Activated CD8-positive, alpha-beta memory T cell treated with anti-CD3 and anti-CD28 coated beads for 48 hours (primary cell): ENCODE data around the gene POU6F2.
"Not testable (repeated sequence)": the region's sequence is repeated elsewhere in the genome, so short reads cannot be mapped to it uniquely, and the experiment has no call there.

ENCODE experiments used
- DNase-seq, 3 experiments: peaks; one replicate each; pipeline ENCODE4 v3.0.0-alpha.2; 2020; ENCODE audit warnings: low read depth in 2 of 3, low spot score in 2 of 3

Gene POU6F2

DNA sequence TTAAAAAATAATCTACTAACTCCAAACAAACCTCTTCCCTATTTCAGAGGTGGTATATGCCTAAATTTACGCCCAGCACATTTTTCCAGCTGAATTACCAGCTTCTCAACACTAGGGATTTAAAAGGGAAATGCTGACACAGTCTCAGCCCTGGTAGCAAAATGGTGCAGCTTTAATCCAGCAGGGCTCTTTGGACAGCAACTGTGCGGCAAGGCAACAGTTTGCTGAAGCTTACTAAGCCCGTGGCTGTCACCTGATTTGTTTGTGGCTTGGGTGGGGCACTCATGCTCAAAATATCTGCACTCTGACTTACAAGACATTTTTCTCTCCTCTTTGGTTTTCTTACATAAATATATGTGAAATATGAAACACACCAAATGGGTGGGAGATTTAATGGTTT is 206.7 kb downstream of the POU6F2 start:
- no peak for DNase-seq

DNA sequence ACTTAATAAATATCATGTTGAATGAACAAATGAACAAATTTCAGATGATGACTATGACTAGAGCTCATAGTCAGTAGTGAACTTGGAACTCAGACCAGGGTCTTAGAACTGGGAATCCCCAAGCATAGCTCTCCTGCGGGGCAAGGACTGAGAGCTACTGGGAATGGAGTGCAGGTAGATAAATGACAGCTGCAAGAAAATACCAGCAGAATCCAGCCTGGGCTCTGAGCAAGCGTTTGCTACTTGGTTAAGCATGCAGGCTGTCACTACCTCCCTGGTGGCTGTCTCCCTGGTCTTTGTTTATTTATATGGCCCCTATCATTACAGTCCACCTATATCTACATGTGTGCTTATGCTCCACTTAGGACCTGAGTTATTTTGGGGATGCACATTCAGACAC is 208.4 kb downstream of the POU6F2 start:
- no peak for DNase-seq

DNA sequence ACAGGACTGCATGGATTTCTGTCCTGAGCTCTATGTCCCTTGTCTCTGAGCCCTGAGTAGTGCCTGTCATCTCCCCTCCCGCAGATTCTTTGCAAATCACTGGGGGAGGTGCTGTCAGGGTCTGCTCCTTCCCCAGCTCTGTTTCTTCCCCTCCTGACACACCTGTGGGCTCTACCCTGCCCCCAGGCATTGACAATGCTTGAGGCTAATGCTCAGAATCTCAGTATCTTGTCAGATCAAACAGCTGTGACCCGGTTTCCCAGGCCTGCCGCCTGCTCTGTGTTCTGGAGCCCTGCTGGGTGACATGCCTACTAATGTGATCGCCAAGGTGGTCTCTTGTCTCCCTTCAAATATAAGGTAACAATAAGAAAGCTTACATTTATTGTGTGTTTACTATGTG is 209.0 kb downstream of the POU6F2 start:
- DNase-seq, result no peak

DNA sequence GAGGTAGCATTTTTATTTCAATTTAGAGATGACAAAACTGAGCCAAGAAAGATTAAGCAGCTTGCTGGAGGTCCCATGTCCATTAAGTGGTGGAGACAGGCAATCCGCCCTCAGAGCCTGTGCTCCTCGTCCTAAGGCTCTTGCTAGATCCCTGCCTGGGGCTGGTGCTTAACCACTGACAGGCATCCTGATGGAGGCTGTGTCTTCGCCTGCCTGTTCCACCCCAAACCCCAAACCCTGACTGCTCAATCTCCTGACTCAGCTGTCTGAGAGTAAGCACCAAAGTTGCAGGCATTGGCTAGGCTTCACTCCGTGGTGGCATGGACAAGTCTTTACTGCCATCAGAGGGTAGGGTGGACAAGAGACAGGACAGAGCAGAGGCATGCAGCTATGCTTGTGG is 209.4 kb downstream of the POU6F2 start:
- DNase-seq, result no peak

DNA sequence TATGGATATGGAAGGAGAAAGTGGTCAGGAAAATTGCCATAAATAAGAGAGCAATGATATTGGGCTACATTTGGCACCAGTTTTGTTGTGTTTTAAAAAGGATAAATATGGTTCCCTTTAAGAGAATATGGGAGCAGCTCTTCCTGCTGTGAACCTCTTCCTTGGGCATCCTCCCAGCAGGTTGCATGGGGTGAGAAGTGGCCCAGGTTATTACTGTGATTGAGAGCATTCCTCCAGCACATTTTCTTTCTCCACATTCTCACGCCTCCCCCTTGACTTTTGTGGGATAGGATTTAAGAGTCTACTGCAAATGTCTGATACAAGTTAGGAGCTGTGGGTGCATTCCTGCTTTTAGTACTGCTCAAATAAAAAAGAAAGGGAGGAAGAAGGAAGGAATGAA is 214.8 kb downstream of the POU6F2 start:
- DNase-seq, result no peak

DNA sequence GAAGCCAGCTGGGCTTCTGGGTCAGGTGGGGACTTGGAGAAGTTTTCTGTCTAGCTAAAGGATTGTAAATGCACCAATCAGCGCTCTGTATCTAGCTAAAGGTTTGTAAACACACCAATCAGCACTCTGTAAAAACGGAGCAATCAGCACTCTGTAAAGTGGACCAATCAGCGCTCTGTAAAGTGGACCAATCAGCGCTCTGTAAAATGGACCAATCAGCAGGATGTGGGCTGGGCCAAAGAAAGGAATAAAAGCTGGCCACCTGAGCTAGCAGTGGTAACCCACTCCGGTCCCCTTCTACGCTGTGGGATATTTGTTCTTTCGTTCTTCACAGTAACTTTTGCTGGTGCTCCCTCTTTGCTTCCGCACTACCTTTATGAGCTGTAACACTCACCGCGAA is 216.7 kb downstream of the POU6F2 start:
- DNase-seq, result not testable (repeated sequence)

DNA sequence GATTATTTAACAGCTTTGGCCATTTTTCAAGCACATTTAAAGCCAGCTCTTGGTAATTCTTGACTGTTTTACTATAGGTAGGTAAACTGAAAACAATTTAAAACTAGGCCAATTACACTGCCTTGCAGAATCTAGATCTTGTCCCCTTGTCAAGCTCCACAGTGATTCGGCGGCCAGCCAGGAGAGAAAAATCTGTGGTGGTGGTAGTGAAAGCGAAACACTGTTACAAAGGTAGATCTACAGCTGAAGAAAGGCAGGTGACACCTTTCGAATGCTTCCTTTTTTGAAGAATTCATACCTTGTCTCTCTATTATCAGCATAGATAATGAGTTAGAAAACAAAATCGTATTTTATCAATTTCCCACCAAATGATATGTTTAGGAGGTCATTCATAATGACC is 218.3 kb downstream of the POU6F2 start:
- no peak for DNase-seq

DNA sequence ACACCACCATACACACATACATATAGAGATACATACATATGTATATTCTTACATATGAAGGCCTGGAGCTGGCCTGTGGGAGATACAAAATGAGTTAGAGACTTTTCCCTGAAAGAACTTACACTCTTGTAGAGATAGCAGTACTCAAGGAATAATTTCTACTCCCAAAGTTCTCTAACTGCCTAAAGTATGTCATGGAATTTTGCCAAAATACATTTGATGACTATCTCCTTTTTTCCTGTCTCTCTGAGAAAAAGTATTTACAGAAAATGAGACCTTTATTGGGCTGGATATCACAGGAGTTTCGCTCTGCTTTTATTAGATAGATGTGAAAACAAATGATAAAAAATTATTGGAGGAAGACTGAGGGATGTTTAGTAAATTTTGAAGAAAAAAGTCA is 220.1 kb downstream of the POU6F2 start:
- no peak for DNase-seq

DNA sequence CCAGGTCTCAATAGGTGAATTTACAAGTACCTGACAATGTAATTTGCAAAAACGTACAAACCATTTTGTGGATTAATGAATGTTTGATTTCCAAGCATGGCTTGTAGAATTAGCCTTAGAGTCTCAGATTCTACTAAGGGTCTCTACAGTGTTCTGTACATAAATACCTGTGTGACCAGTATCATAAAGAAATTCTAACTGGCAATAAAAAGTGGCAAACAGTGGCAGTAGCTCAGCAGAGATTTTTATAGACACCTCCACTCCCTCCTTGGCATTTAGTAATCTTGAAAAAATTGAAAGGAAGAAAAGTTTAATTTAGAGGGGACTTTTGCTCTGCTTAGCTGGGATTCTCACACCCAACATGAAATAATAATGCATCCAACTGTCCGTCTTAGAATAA is 220.8 kb downstream of the POU6F2 start:
- no peak for DNase-seq

DNA sequence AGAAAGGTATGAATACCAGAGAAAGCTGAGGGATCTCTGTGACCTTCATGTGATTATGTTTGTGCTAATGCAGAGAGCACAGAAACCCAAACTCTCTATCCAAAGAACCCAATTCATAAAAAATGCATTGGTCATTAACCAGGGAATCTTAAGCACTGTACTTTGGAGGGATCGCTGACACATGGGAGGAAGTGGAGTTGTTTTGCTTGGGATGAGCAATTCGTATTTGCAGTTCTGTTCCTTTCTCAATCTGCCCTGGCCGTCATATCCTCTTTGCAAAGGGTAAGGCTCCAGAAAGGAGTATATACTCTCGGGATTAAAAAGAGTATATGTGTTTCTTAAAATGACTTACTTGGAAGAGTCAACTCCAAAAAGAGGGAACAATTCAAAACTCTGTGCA is 221.3 kb downstream of the POU6F2 start:
- DNase-seq, result no peak

DNA sequence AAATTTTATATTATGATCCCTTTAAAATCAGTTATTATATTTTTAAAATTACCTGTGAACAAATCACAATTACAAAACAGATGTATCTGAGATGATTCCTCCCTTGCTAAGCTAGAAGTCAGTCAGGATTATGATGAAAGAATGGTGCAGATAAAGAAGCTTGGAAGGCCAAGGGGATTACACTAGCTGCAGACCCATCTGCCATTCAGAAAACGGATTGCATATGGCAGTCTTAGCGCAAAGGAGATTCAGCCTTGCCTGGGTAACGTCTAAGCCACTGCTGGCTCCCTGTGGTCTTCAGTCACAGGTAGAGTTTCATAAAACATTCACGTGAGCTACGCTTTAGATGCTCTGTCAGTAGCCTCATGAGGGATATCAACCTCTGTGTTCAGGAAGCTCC is 222.2 kb downstream of the POU6F2 start:
- no peak for DNase-seq

DNA sequence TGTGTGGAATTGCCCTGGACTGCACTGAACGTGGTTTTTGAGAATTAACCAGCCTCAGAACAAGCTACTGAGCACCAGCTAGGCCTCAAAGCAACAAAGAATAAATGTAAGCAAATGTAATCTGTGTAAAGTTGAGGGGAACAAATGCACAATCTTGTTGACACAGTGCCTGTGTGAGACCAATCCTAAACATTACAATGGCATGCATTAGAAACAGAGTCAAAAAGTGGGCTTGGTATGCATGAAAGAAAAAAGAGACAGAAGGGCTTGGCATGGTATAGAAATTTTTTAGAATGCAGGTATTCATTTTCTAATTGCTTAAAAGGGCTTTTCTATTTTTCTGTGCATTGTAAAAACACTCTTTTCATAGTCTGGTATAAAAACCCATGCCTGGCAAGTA is 224.3 kb downstream of the POU6F2 start:
- no peak for DNase-seq

DNA sequence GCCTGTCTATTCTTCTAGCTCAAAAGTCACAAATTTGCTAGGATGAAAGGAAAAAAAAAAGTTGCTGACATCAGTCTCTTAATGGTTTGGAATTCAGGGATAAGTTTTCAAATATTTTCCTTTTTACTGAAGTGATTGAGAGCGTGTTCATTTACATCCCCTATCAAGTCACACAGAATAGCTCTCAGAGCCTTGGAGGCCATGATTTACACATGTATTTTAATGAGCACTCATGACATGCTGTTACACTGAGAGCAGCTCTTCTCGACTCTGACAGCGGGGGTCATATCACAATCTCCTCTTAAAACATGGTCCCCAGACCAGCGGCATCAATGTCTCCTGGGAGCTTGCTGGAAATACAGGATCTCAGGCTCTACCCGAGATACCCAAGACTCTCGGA is 232.7 kb downstream of the POU6F2 start:
- DNase-seq, result no peak

DNA sequence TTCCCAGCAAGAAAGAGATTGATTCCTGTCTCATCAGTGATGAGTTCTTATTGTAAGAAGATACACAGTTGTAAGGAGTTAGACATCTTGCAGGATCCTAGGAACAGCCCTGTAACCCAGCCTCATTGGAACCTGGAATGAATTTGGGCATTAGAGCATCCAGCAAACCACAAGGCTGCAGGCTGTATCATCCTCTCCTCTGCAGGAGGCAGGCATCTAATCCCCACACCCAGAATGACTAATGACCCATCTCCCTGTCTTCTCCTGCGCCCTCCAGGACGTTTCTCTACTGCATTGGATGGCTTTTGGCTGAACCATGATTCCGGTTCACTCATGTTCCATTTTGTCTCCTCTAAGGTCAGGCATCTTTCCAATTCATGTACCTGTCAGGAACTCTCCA is 233.9 kb downstream of the POU6F2 start:
- DNase-seq, result no peak

DNA sequence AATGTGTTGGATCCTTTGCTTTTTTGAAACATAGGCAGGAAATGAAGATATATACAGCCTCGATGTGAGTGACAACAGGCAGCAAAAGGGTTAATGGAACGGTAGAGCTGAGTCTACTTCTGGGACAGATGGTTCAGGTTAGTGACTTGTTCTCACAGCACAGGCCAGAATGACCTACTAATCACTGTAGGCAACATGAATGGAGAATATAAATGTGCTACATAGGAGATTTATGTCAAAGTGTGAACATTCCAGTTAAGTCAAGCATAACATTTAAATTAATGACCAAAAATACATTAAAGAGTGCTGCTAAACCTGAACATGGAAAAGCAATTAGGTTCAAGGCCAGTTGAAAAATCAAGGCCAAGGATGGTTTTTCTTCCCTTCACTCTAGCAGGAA is 235.2 kb downstream of the POU6F2 start:
- DNase-seq, result no peak

DNA sequence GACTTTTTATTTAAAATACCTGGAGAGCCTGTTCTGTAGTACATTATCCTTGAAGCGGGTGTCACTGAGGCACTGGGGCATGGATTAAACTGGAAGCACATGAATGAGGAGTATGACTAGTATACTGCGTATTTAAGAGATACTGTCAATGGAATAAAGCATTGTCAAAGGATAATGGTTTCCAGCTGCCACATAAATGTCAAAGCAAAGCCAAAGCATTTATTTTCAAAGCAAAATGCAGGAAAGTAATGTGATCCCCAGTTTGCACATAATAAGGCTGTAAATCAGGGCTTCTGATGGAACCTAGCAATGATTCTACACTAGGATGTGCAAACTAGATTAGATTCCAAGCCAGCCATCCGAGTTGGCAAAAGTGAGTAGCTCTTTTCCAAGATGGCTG is 240.1 kb downstream of the POU6F2 start:
- no peak for DNase-seq

DNA sequence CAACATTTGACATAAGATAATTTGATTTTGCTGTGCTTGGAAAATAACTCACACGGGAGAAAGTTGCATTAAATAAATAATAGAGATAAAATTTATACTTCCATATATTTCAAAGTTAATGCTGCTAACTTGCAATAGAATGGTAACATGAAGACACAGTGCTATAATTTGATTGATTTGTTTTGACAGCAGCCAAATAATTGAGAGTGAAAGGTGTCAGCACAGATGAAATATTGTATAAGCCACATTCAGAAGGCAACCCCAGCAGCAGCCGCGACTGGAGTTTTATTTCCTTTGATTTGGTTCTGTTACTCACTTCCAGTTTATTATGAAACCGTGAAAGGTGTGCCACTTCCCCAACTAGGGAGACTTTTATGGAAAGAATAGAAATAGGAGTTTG is 242.2 kb downstream of the POU6F2 start:
- DNase-seq, result no peak

DNA sequence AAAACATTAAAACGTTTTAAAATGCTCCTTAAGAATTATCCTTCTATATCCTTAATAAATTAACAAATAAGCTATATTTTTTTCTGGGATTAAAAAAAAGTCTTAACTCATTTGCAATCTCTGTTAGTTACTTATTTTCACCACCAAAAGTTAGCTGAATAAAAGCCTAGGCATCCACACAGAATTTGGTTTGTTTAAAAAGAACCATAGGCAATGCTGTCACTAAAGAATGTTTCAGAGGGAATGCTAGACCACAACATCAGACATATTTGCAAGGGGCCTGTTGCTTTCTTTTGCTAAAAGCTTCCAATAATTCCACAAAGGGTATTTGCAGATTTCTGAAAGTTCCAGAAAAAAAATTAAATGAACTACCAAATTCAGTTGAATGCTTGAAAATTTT is 244.2 kb downstream of the POU6F2 start:
- DNase-seq, result no peak

DNA sequence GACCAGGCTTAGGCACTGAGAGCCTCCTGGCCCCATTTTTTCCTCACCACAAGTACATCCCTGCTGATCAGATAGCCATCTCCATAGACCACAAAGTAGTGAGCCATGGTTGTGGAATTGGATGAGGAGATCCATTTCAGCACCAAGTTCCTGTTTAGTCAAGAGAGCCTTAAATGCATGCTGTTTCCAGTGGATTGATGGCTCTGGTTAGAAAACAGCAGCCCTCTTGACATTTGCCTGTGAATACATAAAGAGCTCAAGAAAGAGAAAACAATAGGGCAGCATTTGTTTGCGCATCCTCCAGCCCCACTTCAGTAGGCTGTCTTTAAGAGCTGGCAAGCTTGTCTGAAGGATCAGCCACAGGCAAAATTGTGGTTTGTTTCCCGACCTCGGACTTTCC is 251.2 kb downstream of the POU6F2 start:
- no peak for DNase-seq

DNA sequence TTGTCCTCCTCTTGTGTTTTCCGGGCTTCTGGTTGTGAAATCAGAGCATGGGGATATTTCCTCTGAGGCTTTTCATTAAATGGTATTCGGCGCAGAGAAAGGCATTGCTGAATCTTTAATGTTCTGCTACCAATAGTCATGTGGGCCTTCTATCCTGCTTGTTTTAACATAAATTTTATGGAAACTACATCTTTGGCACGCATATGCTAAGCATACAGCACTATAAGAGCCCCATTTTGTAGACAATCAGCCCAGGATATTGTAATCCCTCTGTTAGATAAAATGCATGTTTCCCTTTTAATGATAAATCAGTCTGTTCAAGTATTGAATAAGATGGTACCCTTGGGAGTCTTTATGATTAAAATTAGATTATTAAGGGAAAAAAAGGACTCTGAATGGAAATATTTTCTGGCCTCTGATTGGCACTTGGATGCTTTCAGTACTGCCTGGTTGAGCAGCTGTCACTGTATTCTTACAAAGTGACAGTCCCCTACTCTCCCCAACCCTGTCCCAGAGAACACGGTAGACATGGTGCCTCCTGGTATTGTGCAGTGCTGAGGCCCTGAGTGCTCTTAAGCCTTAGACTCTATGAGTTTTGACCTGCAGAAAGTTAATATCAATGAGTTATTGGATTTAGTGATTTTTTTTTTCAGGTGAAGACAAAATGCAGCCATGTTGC is 256.3 kb downstream of the POU6F2 start:
- DNase-seq, result no peak

DNA sequence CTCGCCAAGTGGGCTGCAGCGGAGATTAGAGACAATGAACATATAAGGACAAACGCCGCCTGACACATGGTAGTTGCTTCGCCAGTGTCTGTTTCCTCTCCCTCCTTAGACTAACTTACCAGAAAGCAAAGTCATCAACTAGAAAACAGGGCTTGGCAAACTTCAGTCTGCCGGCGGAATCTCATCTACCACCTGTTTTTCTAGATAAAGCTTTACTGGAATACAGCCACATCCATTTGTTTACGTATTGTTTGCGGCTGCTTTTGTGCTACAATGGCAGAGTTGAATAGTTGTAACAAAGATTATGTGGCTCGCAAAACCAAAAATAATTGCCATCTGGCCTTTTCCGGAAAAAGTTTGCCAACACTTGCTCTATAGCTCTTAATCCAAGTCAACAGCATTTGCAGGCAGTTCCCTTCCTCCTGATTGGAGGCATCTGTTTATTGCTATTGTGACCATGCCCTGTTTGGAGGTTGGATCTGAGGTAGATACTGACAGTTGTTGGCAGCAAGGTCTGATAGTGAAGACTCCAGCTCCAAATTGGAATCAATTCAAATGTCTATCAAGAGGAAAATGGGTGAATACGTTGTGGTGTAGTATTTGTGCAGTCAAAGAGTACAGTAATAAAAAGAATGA is 260.6 kb downstream of the POU6F2 start:
- no peak for DNase-seq

DNA sequence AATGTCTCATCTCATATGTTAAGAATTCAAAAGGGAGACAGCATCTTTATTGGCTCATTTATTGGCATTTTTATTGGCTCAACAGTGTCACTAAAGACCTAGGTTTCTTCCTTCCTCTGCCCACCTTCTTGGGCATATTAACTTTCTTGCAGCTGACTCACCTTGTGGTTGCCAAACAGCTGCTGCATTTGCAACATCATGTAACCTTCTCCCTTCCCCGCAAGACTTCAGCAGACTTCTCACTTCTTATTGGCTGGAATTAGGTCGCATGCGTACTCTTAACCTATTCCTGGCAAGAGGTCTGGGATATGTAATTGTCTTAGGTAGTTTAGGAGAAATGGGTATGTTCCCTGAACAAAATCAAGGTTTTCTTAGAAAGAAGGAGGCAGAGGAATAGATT is 263.2 kb downstream of the POU6F2 start:
- DNase-seq, result no peak

DNA sequence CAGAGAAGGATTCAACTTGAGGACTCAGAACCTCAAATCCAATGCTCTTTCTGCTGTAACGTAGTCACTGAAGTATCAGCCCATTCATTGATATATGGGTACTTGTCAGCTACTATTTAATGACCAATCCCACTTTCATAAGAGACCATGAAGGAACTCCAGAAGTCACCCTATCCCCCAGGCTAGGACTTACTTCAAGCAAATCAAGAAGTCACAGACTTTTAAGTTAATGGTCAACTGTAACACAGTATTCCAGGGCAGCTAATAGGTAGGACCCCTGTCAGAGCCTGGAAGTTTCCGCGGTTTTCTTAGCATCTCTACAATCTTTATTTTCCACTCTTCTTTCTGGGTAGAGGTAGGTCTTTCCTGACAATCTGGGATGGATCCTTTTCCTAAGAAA is 269.9 kb downstream of the POU6F2 start:
- DNase-seq, result no peak
